ENCODE measurements around the gene RNF157.

GRCh38 chr17:76156662-76156991 lies 83.7 kb downstream of the RNF157 start:
- TF ChIP-seq POLR2A (IDR thresholded peaks at IDR 0.05; ENCODE audit: low read length), result no peak
- no peak for TF ChIP-seq GATA1 (IDR thresholded peaks at IDR 0.05; ENCODE audit: low read depth, low read length)
